Sigmoid colon (tissue), 7 donors: ENCODE results near the gene LSM2. TPM values are rescaled to one million over a fixed set of nuclear protein-coding genes. Genes with fewer than 3 reads are reported as not detected.

Experiments used
- DNase-seq: peaks from one replicate; pipeline ENCODE4 v3.0.0-alpha.2; 2019
- H3K27ac ChIP-seq, 4 donors: fragments of 200-600 bp; sonication (generic); one replicate each; pipeline ENCODE4 v1.5.1; 2016 to 2019; ENCODE audit warnings: mild to moderate bottlenecking in 1 of 4
- H3K27me3 ChIP-seq, 3 donors: fragments of 200-600 bp; sonication (generic); one replicate each; pipeline ENCODE4 v1.5.1; 2019; ENCODE audit warnings: mild to moderate bottlenecking in 1 of 3
- H3K36me3 ChIP-seq, 4 donors: fragments of 200-600 bp; sonication (generic); one replicate each; pipeline ENCODE4 v1.5.1; 2016 to 2019
- H3K4me1 ChIP-seq, 4 donors: fragments of 200-600 bp; sonication (generic); one replicate each; pipeline ENCODE4 v1.5.1; 2017 to 2019
- H3K4me3 ChIP-seq, 4 donors: fragments of 200-600 bp; sonication (generic); one replicate each; pipeline ENCODE4 v1.5.1; 2017 to 2019; ENCODE audit warnings: mild to moderate bottlenecking in 2 of 4, moderate library complexity in 1 of 4
- H3K9me3 ChIP-seq, 4 donors: fragments of 200-600 bp in 3 of 4; sonication (generic) in 3 of 4; one replicate each; pipeline versions ENCODE4 v1.5.1 to v1.6.1; 2013 to 2019
- CTCF ChIP-seq, 4 experiments: fragments of 450-650 bp in 3 of 4; fragments of 200-600 bp in 1 of 4; IDR thresholded peaks; one replicate each; pipeline ENCODE4 v1.5.1; 2016 to 2019; ENCODE audit warnings: antibody characterized with exemption in 4 of 4, mild to moderate bottlenecking in 3 of 4, moderate library complexity in 2 of 4
- EP300 ChIP-seq, 4 donors: sonication (generic); formaldehyde crosslinking; IDR thresholded peaks; one replicate each; pipeline ENCODE4 v1.6.1; 2017; ENCODE audit warnings: antibody characterized with exemption in 4 of 4
- POLR2A ChIP-seq, 2 donors: fragments of 450-650 bp; IDR thresholded peaks; one replicate each; pipeline ENCODE4 v1.6.1; 2016; ENCODE audit warnings: antibody characterized with exemption in 2 of 2, mild to moderate bottlenecking in 2 of 2, moderate library complexity in 2 of 2
- POLR2AphosphoS5 ChIP-seq, 4 donors: sonication (generic); formaldehyde crosslinking; IDR thresholded peaks; one replicate each; pipeline ENCODE4 v1.6.1; 2017; ENCODE audit warnings: antibody characterized with exemption in 4 of 4
- WGBS, 2 donors: extraction: QIAGEN DNeasy Blood & Tissue Kit; methylation state at CpG; one replicate each; pipeline ENCODE4 v1.1.7; 2013; 5-methylcytosine and 5-hydroxymethylcytosine counted together
- intact Hi-C: fragments of 100-400 bp; cut with DNase I; formaldehyde crosslinking; loops from one replicate; pipeline ENCODE4 v1.15.1; 2023
- polyA plus RNA-seq, 3 donors: library from polyadenylated mRNA; stranded (reverse); fragments of 200-250 nt; gene quantifications; one replicate each; pipeline ENCODE4 v1.2.3, GENCODE V29; 2013
- small RNA-seq, 3 donors: library from RNA; depleted of rRNA; stranded (forward); fragments of <200 nt; gene quantifications; one replicate each; pipeline ENCODE3, GENCODE V24; 2016
- total RNA-seq, 4 donors: library from RNA; depleted of rRNA; stranded (reverse); fragments of >200 nt; gene quantifications; one replicate each; pipeline ENCODE4 v1.1.0, GENCODE V29; 2016
- donor health status: healthy with polysubstance abuse.
- donor health status: Bipolar disorder and iron deficiency.
- donor health status: healthy.

Gene LSM2
- total and polyA plus RNA-seq, 7 donors: 28.4 to 94.7 (median 49.9) TPM

DNA sequence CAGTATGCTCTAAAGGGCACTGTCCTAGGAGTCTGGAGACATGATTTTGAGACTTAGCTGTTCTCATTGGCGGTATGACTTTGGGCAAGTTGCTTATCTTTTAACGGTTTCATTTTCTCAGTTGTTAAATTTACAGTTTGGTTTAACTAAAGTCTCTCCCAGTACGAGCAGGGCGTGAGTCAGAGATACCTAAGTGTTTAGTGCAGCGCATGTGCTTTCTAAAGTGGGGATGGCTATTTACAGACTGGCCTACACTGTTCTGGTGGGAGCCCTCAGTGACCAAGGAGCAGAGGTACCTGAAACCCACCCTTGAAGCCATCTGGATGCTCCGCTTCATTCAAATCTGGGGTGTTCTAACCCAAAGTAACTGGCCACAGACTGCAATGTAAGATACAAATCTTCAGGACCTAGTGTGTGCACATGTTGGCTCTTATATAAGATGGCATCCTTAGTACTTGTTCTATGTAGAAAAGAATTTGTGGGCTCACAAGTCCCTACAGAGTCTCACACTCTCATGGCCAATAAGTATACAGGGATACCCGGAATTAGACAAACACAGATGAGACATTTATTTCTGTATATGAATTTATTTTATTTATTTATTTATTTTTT lies 56.2 kb downstream of the LSM2 start:
- no peak for DNase-seq
- Histone ChIP-seq H3K9me3 (no peaks in the 10 kb centered on the region), H3K4me3 (no peak overlapping the region), H3K27me3 (no peaks in the 10 kb centered on the region), H3K36me3 (no peaks in the 10 kb centered on the region), H3K27ac (no peak overlapping the region), H3K4me1 (peaks cover 0 to 14% (median 6%) of the 10 kb centered on the region in 4 donors)
- intact Hi-C loops: no loop called here
- TF ChIP-seq POLR2A (IDR thresholded peaks at IDR 0.05): no peak
- no peak for TF ChIP-seq POLR2AphosphoS5 (IDR thresholded peaks at IDR 0.05)
- TF ChIP-seq CTCF (IDR thresholded peaks at IDR 0.05): no peak
- TF ChIP-seq EP300 (IDR thresholded peaks at IDR 0.05): no peak
- WGBS, 2 donors: 62 to 84% methylated on average over 7 of the region's 7 CpGs

GRCh38 chr6:31749301-31750036 lies 57.3 kb downstream of the LSM2 start:
- WGBS, 2 donors: 85 to 94% methylated on average over 8 of the region's 8 CpGs
- intact Hi-C loops: no loop called here

More at GRCh38 chr6:31749301-31750036, 57.3 kb downstream of the LSM2 start:
- TF ChIP-seq POLR2A (IDR thresholded peaks at IDR 0.05) (no peak), CTCF (IDR thresholded peaks at IDR 0.05) (no peak)
- H3K4me3 ChIP-seq: no peak overlapping the region
- H3K27me3 ChIP-seq: no peaks in the 10 kb centered on the region
- peaks cover 0 to 14% (median 6%) of the 10 kb centered on the region in 4 donors for H3K4me1 ChIP-seq
- no peaks in the 10 kb centered on the region for H3K36me3 ChIP-seq
- no peaks in the 10 kb centered on the region for H3K9me3 ChIP-seq
- DNase-seq: no peak
- H3K27ac ChIP-seq: no peak overlapping the region

Small RNA genes within 50 kb of the gene (small RNA-seq; reads per million reads assigned to genes)
- gene MSH5-SAPCD1: 0 reads per million in 3 donors
- 0 reads per million in 3 donors for gene RF00019
- 0 reads per million in 3 donors for gene RNU6-850P
- 0 reads per million in 3 donors for gene SAPCD1
- gene SNORD48: 287 to 1,261 (median 428) reads per million in 3 donors
- 0 reads per million in 3 donors for gene SNORD52

Other genes starting within 250 kb of the LSM2 start
Only the 30 nearest of the 40 such genes appear.
- 100 to 1,000 TPM; 119 to 218 (median 144) TPM for gene BAG6, start 154.3 kb downstream of the LSM2 start, total RNA-seq
- gene BAG6, start 154.3 kb downstream of the LSM2 start, polyA plus RNA-seq: 100 to 1,000 TPM in 2 of 3 donors, 10 to 100 TPM in 1; 99.7 to 231 (median 133) TPM
- gene APOM, start 151.1 kb downstream of the LSM2 start, total RNA-seq: 1 to 10 TPM in 3 of 4 donors, not detected in 1; 3.3 to 7.2 (median 3.6) TPM
- 1 to 10 TPM; 2.3 to 3.6 (median 3.6) TPM for gene APOM, start 151.1 kb downstream of the LSM2 start, polyA plus RNA-seq
- 10 to 100 TPM; 25.0 to 31.3 (median 26.7) TPM for gene C6orf47, start 146.2 kb downstream of the LSM2 start, total RNA-seq
- 10 to 100 TPM; 22.2 to 32.6 (median 24.5) TPM for gene C6orf47, start 146.2 kb downstream of the LSM2 start, polyA plus RNA-seq
- 10 to 100 TPM; 17.2 to 29.6 (median 26.4) TPM for gene GPANK1, start 142.0 kb downstream of the LSM2 start, total RNA-seq
- gene GPANK1, start 142.0 kb downstream of the LSM2 start, polyA plus RNA-seq: 10 to 100 TPM; 15.3 to 22.8 (median 18.3) TPM
- 100 to 1,000 TPM; 188 to 227 (median 209) TPM for gene CSNK2B, start 140.9 kb downstream of the LSM2 start, total RNA-seq
- 100 to 1,000 TPM; 198 to 232 (median 206) TPM for gene CSNK2B, start 140.9 kb downstream of the LSM2 start, polyA plus RNA-seq
- gene LY6G5B, start 137.0 kb downstream of the LSM2 start, total RNA-seq: 1 to 10 TPM; 2.8 to 10.0 (median 6.5) TPM
- 1 to 10 TPM in 1 of 3 donors, under 1 TPM in 1, not detected in 1; 0.60 to 9.1 TPM for gene LY6G5B, start 137.0 kb downstream of the LSM2 start, polyA plus RNA-seq
- 1 to 10 TPM in 1 of 4 donors, under 1 TPM in 2, not detected in 1; 0.68 to 1.1 (median 0.99) TPM for gene LY6G5C, start 125.9 kb downstream of the LSM2 start, total RNA-seq
- 1 to 10 TPM; 1.8 to 3.2 (median 2.7) TPM for gene LY6G5C, start 125.9 kb downstream of the LSM2 start, polyA plus RNA-seq
- gene ABHD16A, start 103.6 kb downstream of the LSM2 start, total RNA-seq: 10 to 100 TPM; 37.8 to 63.4 (median 51.6) TPM
- gene ABHD16A, start 103.6 kb downstream of the LSM2 start, polyA plus RNA-seq: 10 to 100 TPM; 16.9 to 52.0 (median 17.4) TPM
- not detected for gene LY6G6F, start 100.1 kb downstream of the LSM2 start, total RNA-seq
- gene LY6G6F, start 100.1 kb downstream of the LSM2 start, polyA plus RNA-seq: not detected
- gene LY6G6D, start 91.6 kb downstream of the LSM2 start, total RNA-seq: 10 to 100 TPM in 1 of 4 donors, 1 to 10 TPM in 2, not detected in 1; 2.9 to 21.2 (median 6.4) TPM
- gene LY6G6D, start 91.6 kb downstream of the LSM2 start, polyA plus RNA-seq: 1 to 10 TPM in 1 of 3 donors, under 1 TPM in 1, not detected in 1; 0.31 to 8.4 TPM
- gene LY6G6C, start 85.2 kb downstream of the LSM2 start, total RNA-seq: not detected
- 1 to 10 TPM in 2 of 3 donors, under 1 TPM in 1; 0.07 to 1.2 (median 1.2) TPM for gene LY6G6C, start 85.2 kb downstream of the LSM2 start, polyA plus RNA-seq
- not detected for gene MPIG6B, start 83.6 kb downstream of the LSM2 start, total RNA-seq
- under 1 TPM in 1 of 3 donors, not detected in 2; 0.13 TPM for gene MPIG6B, start 83.6 kb downstream of the LSM2 start, polyA plus RNA-seq
- 100 to 1,000 TPM in 2 of 4 donors, 10 to 100 TPM in 2; 86.7 to 146 (median 107) TPM for gene DDAH2, start 77.7 kb downstream of the LSM2 start, total RNA-seq
- gene DDAH2, start 77.7 kb downstream of the LSM2 start, polyA plus RNA-seq: 100 to 1,000 TPM; 137 to 340 (median 213) TPM
- gene CLIC1, start 70.4 kb downstream of the LSM2 start, total RNA-seq: 100 to 1,000 TPM; 172 to 251 (median 214) TPM
- 100 to 1,000 TPM; 623 to 668 (median 634) TPM for gene CLIC1, start 70.4 kb downstream of the LSM2 start, polyA plus RNA-seq
- 10 to 100 TPM in 1 of 4 donors, 1 to 10 TPM in 3; 4.2 to 23.5 (median 5.7) TPM for gene MSH5, start 67.0 kb downstream of the LSM2 start, total RNA-seq
- gene MSH5, start 67.0 kb downstream of the LSM2 start, polyA plus RNA-seq: 10 to 100 TPM in 1 of 3 donors, 1 to 10 TPM in 1, not detected in 1; 1.6 to 18.7 TPM
- gene SAPCD1, start 44.3 kb downstream of the LSM2 start, total RNA-seq: 1 to 10 TPM in 3 of 4 donors, not detected in 1; 1.8 to 6.5 (median 4.2) TPM
- 1 to 10 TPM in 2 of 3 donors, not detected in 1; 1.2 to 8.7 TPM for gene SAPCD1, start 44.3 kb downstream of the LSM2 start, polyA plus RNA-seq
- 1 to 10 TPM in 1 of 4 donors, under 1 TPM in 2, not detected in 1; 0.14 to 3.9 (median 0.71) TPM for gene VWA7, start 29.6 kb downstream of the LSM2 start, total RNA-seq
- 1 to 10 TPM; 2.8 to 6.0 (median 3.6) TPM for gene VWA7, start 29.6 kb downstream of the LSM2 start, polyA plus RNA-seq
- 10 to 100 TPM; 16.0 to 36.2 (median 27.7) TPM for gene VARS1, start 11.2 kb downstream of the LSM2 start, total RNA-seq
- 10 to 100 TPM in 1 of 3 donors, 1 to 10 TPM in 2; 6.0 to 50.9 (median 6.0) TPM for gene VARS1, start 11.2 kb downstream of the LSM2 start, polyA plus RNA-seq
- 1 to 10 TPM; 1.1 to 2.3 (median 1.8) TPM for gene HSPA1L, start 8.3 kb upstream of the LSM2 start, total RNA-seq
- 1 to 10 TPM in 1 of 3 donors, under 1 TPM in 2; 0.23 to 1.2 (median 0.60) TPM for gene HSPA1L, start 8.3 kb upstream of the LSM2 start, polyA plus RNA-seq
- 100 to 1,000 TPM; 147 to 321 (median 168) TPM for gene HSPA1A, start 8.6 kb upstream of the LSM2 start, total RNA-seq
- gene HSPA1A, start 8.6 kb upstream of the LSM2 start, polyA plus RNA-seq: 10 to 100 TPM; 39.0 to 70.1 (median 63.1) TPM
- 100 to 1,000 TPM in 3 of 4 donors, 10 to 100 TPM in 1; 72.6 to 237 (median 113) TPM for gene HSPA1B, start 20.8 kb upstream of the LSM2 start, total RNA-seq
- 100 to 1,000 TPM in 1 of 3 donors, 10 to 100 TPM in 2; 63.1 to 116 (median 64.3) TPM for gene HSPA1B, start 20.8 kb upstream of the LSM2 start, polyA plus RNA-seq
- gene NEU1, start 55.9 kb upstream of the LSM2 start, total RNA-seq: 10 to 100 TPM; 31.3 to 43.2 (median 33.6) TPM
- 10 to 100 TPM; 15.0 to 41.1 (median 31.9) TPM for gene NEU1, start 55.9 kb upstream of the LSM2 start, polyA plus RNA-seq
- gene SLC44A4, start 72.0 kb upstream of the LSM2 start, total RNA-seq: 1 to 10 TPM in 2 of 4 donors, not detected in 2; 1.4 to 8.0 TPM
- gene SLC44A4, start 72.0 kb upstream of the LSM2 start, polyA plus RNA-seq: 100 to 1,000 TPM in 2 of 3 donors, 10 to 100 TPM in 1; 78.1 to 252 (median 106) TPM
- gene EHMT2, start 90.7 kb upstream of the LSM2 start, total RNA-seq: 10 to 100 TPM; 31.3 to 34.3 (median 33.8) TPM
- 10 to 100 TPM; 11.8 to 45.0 (median 17.4) TPM for gene EHMT2, start 90.7 kb upstream of the LSM2 start, polyA plus RNA-seq
- 1 to 10 TPM in 3 of 4 donors, under 1 TPM in 1; 0.83 to 2.1 (median 1.1) TPM for gene ZBTB12, start 95.1 kb upstream of the LSM2 start, total RNA-seq
- 1 to 10 TPM in 2 of 3 donors, under 1 TPM in 1; 0.92 to 4.3 (median 1.2) TPM for gene ZBTB12, start 95.1 kb upstream of the LSM2 start, polyA plus RNA-seq
- gene C2, start 120.8 kb upstream of the LSM2 start, total RNA-seq: 10 to 100 TPM in 3 of 4 donors, 1 to 10 TPM in 1; 4.9 to 17.7 (median 13.6) TPM
- 10 to 100 TPM; 10.2 to 39.2 (median 23.1) TPM for gene C2, start 120.8 kb upstream of the LSM2 start, polyA plus RNA-seq
- 10 to 100 TPM; 14.3 to 40.0 (median 28.7) TPM for gene CFB, start 139.1 kb upstream of the LSM2 start, total RNA-seq
- gene CFB, start 139.1 kb upstream of the LSM2 start, polyA plus RNA-seq: 100 to 1,000 TPM in 1 of 3 donors, 1 to 10 TPM in 2; 3.6 to 118 (median 9.5) TPM
- gene NELFE, start 152.0 kb upstream of the LSM2 start, total RNA-seq: 10 to 100 TPM; 60.1 to 96.9 (median 75.8) TPM
- 10 to 100 TPM; 52.5 to 73.5 (median 58.9) TPM for gene NELFE, start 152.0 kb upstream of the LSM2 start, polyA plus RNA-seq
- gene SKIC2, start 152.2 kb upstream of the LSM2 start, total RNA-seq: 10 to 100 TPM; 22.1 to 73.4 (median 33.4) TPM
- 10 to 100 TPM; 25.0 to 68.2 (median 30.6) TPM for gene SKIC2, start 152.2 kb upstream of the LSM2 start, polyA plus RNA-seq
- gene DXO, start 165.2 kb upstream of the LSM2 start, total RNA-seq: 10 to 100 TPM; 11.4 to 22.7 (median 18.3) TPM
- gene DXO, start 165.2 kb upstream of the LSM2 start, polyA plus RNA-seq: 10 to 100 TPM in 1 of 3 donors, 1 to 10 TPM in 2; 8.4 to 17.3 (median 9.9) TPM